Effector memory CD8-positive, alpha-beta T cell (primary cell): ENCODE results near the gene QRICH2.

ENCODE experiments used
- ATAC-seq: fragments of 150-1000 bp; cut with Tn5 transposase; replicated peaks from 2 replicates; pipeline ENCODE4 v1.10.0; 2021; ENCODE audit warnings: mild to moderate bottlenecking, moderate library complexity
- DNase-seq, 3 experiments: peaks; one replicate each; pipeline ENCODE4 v3.0.0; 2021
- H3K27ac Mint-ChIP-seq, 2 donors: one replicate each; pipeline ENCODE4 v1.8.0; 2022; ENCODE audit warnings: mild to moderate bottlenecking in 2 of 2, mixed read lengths in 2 of 2, moderate library complexity in 2 of 2
- H3K27me3 Mint-ChIP-seq, 2 donors: one replicate each; pipeline ENCODE4 v1.8.0; 2022; ENCODE audit warnings: mixed read lengths in 2 of 2
- H3K36me3 Mint-ChIP-seq: one replicate; pipeline ENCODE4 v1.8.0; 2022; ENCODE audit warnings: mild to moderate bottlenecking, moderate library complexity, mixed read lengths; ENCODE audit not compliant: insufficient read depth
- H3K4me1 Mint-ChIP-seq, 2 donors: one replicate each; pipeline ENCODE4 v1.8.0; 2022; ENCODE audit warnings: low read depth in 2 of 2, mixed read lengths in 2 of 2
- H3K4me3 Mint-ChIP-seq, 2 donors: one replicate each; pipeline ENCODE4 v1.8.0; 2022; ENCODE audit warnings: mild to moderate bottlenecking in 2 of 2, mixed read lengths in 2 of 2, moderate library complexity in 2 of 2
- H3K9me3 Mint-ChIP-seq, 2 donors: one replicate each; pipeline ENCODE4 v1.8.0; 2022; ENCODE audit warnings: mixed read lengths in 2 of 2

QRICH2 gene

GRCh38 chr17:76278952-76279741 is 28.9 kb downstream of the QRICH2 start:
- ATAC-seq: peak; percentile 93
- H3K36me3 Mint-ChIP-seq: peaks cover 16% of the 10 kb centered on the region
- DNase-seq: peak; percentile 83 to 85 (median 84)
- peaks cover 0 to 5% of the 10 kb centered on the region in 2 donors for H3K4me1 Mint-ChIP-seq
- no peak overlapping the region for H3K27ac Mint-ChIP-seq
- no peaks in the 10 kb centered on the region for H3K27me3 Mint-ChIP-seq
- no peaks in the 10 kb centered on the region for H3K9me3 Mint-ChIP-seq
- H3K4me3 Mint-ChIP-seq: no peak overlapping the region

- Mint-ChIP-seq H3K4me3 (no peak overlapping the region), H3K36me3 (peaks cover 19% of the 10 kb centered on the region), H3K9me3 (no peaks in the 10 kb centered on the region), H3K4me1 (peaks cover 0 to 8% of the 10 kb centered on the region in 2 donors), H3K27me3 (no peaks in the 10 kb centered on the region), H3K27ac (peak overlapping the region in 1 of 2 donors; percentile 0)
- DNase-seq: no peak
- ATAC-seq: no peak
Observed at GRCh38 chr17:76278268-76278908, 29.7 kb downstream of the QRICH2 start.

GRCh38 chr17:76277300-76278267 is 30.5 kb downstream of the QRICH2 start:
- H3K4me3 Mint-ChIP-seq: no peak overlapping the region
- peaks cover 27% of the 10 kb centered on the region for H3K36me3 Mint-ChIP-seq
- H3K27me3 Mint-ChIP-seq: no peaks in the 10 kb centered on the region
- H3K27ac Mint-ChIP-seq: peak overlapping the region in 1 of 2 donors; percentile 69
- no peak for ATAC-seq
- no peak for DNase-seq
- peaks cover 0 to 16% of the 10 kb centered on the region in 2 donors for H3K4me1 Mint-ChIP-seq
- H3K9me3 Mint-ChIP-seq: no peaks in the 10 kb centered on the region

- no peak for ATAC-seq
Observed at GRCh38 chr17:76276461-76277299, 31.4 kb downstream of the QRICH2 start.

GRCh38 chr17:76276069-76276431 is 32.0 kb downstream of the QRICH2 start:
- H3K9me3 Mint-ChIP-seq: no peaks in the 10 kb centered on the region
- H3K27me3 Mint-ChIP-seq: no peaks in the 10 kb centered on the region
- ATAC-seq (no peak), DNase-seq (no peak)
- H3K36me3 Mint-ChIP-seq: peaks cover 43% of the 10 kb centered on the region
- no peak overlapping the region for H3K27ac Mint-ChIP-seq
- H3K4me3 Mint-ChIP-seq: no peak overlapping the region
- peaks cover 11 to 24% of the 10 kb centered on the region in 2 donors for H3K4me1 Mint-ChIP-seq

More at GRCh38 chr17:76276461-76277299, 31.4 kb downstream of the QRICH2 start:
- H3K9me3 Mint-ChIP-seq: no peaks in the 10 kb centered on the region
- H3K36me3 Mint-ChIP-seq: peaks cover 36% of the 10 kb centered on the region
- H3K4me3 Mint-ChIP-seq: no peak overlapping the region
- no peaks in the 10 kb centered on the region for H3K27me3 Mint-ChIP-seq
- DNase-seq: no peak
- H3K4me1 Mint-ChIP-seq: peaks cover 5 to 22% of the 10 kb centered on the region in 2 donors
- H3K27ac Mint-ChIP-seq: peak overlapping the region; percentile 55 to 69

GRCh38 chr17:76275382-76276068 is 32.6 kb downstream of the QRICH2 start:
- Mint-ChIP-seq H3K27me3 (no peaks in the 10 kb centered on the region), H3K4me3 (no peak overlapping the region), H3K27ac (no peak overlapping the region), H3K36me3 (peaks cover 48% of the 10 kb centered on the region), H3K4me1 (peaks cover 16 to 26% of the 10 kb centered on the region in 2 donors), H3K9me3 (no peaks in the 10 kb centered on the region)
- ATAC-seq (no peak), DNase-seq (no peak)

DNA sequence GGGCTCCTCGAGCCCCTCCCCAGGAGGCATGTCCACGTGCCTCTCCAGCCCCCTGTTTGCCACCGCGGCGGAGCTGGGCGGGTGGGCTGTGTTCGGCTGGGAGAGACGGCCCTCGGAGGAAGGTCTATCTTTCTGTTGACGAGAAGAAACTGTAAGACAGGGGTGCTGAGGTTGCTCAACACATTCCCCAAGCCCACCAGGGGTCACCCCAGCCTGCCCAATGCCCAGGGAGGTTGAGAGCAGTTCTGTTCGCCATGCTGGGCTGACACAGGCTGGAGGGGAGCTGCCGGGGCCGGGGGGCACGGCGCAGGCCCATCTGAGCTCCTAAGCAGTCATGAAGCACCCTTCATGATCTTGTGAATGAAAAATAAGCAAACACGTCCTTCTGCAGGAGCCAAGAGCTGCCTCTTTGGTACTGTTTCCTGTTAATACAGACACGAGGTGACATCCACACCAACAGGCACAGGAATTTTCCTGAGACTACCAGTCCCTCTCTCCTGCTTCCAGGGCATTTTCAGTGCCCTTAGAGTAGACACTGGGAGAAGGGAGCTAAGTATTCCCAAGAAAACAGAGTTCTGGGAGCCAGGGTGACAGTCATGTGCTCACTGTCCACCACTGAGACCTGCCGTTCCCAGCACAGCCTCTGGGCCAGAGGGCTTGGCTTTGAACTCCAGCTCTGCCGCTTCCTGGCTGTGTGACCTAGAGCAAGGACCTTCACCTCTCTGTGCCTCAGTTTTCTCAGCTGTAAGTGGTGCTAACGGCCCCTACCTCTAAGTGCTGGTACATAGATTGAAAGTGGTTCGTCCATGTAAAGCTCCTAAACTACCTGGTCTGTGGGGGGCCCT is 33.7 kb downstream of the QRICH2 start:
- peaks cover 24 to 33% of the 10 kb centered on the region in 2 donors for H3K4me1 Mint-ChIP-seq
- peak overlapping the region; percentile 10 to 75 for H3K4me3 Mint-ChIP-seq
- DNase-seq (no peak), ATAC-seq (no peak)
- peak overlapping the region in 1 of 2 donors; percentile 95 for H3K27ac Mint-ChIP-seq
- H3K36me3 Mint-ChIP-seq: peaks cover 56% of the 10 kb centered on the region
- no peaks in the 10 kb centered on the region for H3K27me3 Mint-ChIP-seq
- H3K9me3 Mint-ChIP-seq: no peaks in the 10 kb centered on the region

DNA sequence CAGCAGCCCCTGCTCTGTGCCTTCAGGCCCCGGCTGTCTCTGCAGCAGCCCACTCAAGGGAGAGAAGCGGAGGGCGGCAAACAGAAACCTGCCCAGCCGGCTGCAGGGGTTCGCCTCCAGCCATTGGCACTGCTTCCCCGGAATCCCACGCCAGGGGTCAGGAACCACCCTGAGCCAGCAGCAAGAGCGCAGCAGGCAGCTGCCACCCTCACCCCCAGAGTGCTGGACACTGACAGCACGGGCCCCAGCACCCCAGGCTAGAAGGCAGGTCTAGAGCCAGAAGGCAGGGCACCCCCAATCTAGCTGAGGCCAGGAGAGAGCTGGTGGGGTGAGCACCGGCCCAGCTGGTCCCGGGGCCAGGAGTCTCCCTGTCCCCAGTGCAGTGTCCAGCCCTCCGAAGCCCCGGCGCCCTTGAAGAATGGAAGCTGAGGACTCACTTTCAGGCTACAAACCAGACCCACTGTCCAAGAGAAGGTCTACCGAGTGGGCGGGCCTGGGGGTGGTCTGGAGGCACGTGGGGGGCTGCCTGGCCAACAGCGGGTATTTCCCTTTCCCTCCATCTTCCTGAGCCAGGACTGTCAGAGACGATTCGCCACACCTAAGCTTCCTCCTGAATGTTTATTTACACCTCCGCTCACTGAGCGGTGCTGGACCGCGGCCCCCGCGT is 34.5 kb downstream of the QRICH2 start:
- H3K4me1 Mint-ChIP-seq: peaks cover 30 to 40% of the 10 kb centered on the region in 2 donors
- ATAC-seq: no peak
- peak overlapping the region; percentile 95 to 96 for H3K27ac Mint-ChIP-seq
- H3K36me3 Mint-ChIP-seq: peaks cover 63% of the 10 kb centered on the region
- H3K9me3 Mint-ChIP-seq: no peaks in the 10 kb centered on the region
- H3K4me3 Mint-ChIP-seq: peak overlapping the region; percentile 10 to 75
- DNase-seq: no peak
- H3K27me3 Mint-ChIP-seq: no peaks in the 10 kb centered on the region

GRCh38 chr17:76272541-76273444 is 35.3 kb downstream of the QRICH2 start:
- no peaks in the 10 kb centered on the region for H3K9me3 Mint-ChIP-seq
- no peak for DNase-seq
- peaks cover 71% of the 10 kb centered on the region for H3K36me3 Mint-ChIP-seq
- H3K27ac Mint-ChIP-seq: peak overlapping the region; percentile 95 to 96
- H3K4me1 Mint-ChIP-seq: peaks cover 37 to 48% of the 10 kb centered on the region in 2 donors
- H3K4me3 Mint-ChIP-seq: peak overlapping the region; percentile 75 to 82
- ATAC-seq: peak; percentile 9
- H3K27me3 Mint-ChIP-seq: no peaks in the 10 kb centered on the region

DNA sequence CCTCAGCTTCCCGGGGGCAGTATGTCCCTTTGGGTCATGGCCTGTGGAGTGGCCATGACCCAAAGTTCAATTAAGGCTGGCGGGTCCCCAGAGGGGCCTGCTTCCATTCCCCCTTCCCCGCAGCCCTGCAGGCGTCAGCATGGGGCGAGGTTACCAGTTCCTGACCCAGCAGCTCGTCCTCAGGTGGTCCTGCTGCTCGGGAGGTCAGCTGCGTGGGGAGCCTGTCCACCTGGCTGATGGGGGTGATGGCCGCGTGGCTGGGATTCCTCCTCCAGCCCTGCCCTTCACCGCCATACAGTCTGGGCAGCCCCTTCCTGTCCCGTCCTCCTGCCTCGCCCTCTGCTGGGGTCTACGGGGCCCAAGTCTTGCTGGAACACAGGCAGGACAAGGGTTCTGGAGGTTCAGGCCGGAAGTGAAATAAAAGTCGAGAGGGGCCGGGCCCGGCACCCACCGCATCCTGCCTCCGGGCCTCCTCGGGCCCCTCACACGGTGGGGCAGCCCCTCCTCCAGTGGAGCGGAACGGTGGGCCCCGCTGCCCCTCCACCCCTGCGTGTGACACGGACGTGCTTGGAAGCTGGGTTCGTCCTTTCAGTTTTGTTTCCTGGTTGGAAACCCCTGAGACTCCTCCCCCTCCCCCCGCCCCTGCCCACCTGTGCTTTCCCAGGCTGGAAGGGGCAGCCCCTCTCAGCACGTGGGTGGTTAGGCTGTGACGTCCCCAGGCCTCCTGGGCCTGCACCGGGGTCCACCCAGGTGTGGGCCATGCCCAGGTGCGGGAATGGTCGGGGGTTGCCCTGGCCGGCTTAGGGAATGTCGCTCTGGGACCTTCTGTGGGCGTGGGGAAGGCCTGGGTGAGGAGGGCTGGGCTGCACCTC is 36.2 kb downstream of the QRICH2 start:
- no peaks in the 10 kb centered on the region for H3K27me3 Mint-ChIP-seq
- DNase-seq (peak in 2 of 3 experiments; percentile 52 to 56), ATAC-seq (peak; percentile 42)
- H3K4me1 Mint-ChIP-seq: peaks cover 43 to 53% of the 10 kb centered on the region in 2 donors
- H3K9me3 Mint-ChIP-seq: no peaks in the 10 kb centered on the region
- H3K36me3 Mint-ChIP-seq: peaks cover 75% of the 10 kb centered on the region
- H3K4me3 Mint-ChIP-seq: peak overlapping the region; percentile 75 to 82
- peak overlapping the region; percentile 95 to 96 for H3K27ac Mint-ChIP-seq
